Endodermal cell (in vitro differentiated cells): ENCODE data around the gene EYA2. TPM values are rescaled to one million over a fixed set of nuclear protein-coding genes. Genes with fewer than 3 reads are reported as not detected.

Experiments
- DNase-seq: peaks from one replicate; pipeline ENCODE4 v3.0.0-alpha.2; 2017
- H3K27ac ChIP-seq: 2 replicates; pipeline ENCODE4 v1.5.1; 2013; ENCODE audit warnings: mild to moderate bottlenecking, low read depth, low read length, moderate library complexity
- H3K27me3 ChIP-seq: 2 replicates; pipeline ENCODE4 v1.6.1; 2013; ENCODE audit warnings: mild to moderate bottlenecking, low read length, moderate library complexity; ENCODE audit not compliant: insufficient read depth, control insufficient read depth, poor library complexity, severe bottlenecking
- H3K36me3 ChIP-seq: 2 replicates; pipeline ENCODE4 v1.7.0; 2013; ENCODE audit warnings: mild to moderate bottlenecking, low read length, moderate library complexity; ENCODE audit not compliant: control insufficient read depth, insufficient read depth
- H3K4me1 ChIP-seq: one replicate; pipeline ENCODE4 v1.7.0; 2013; ENCODE audit warnings: low read length; ENCODE audit not compliant: control insufficient read depth, insufficient read depth
- H3K4me3 ChIP-seq: 2 replicates; pipeline ENCODE4 v1.5.1; 2013; ENCODE audit warnings: mild to moderate bottlenecking, low read length, moderate library complexity
- H3K9ac ChIP-seq: 2 replicates; pipeline ENCODE4 v1.6.1; 2013; ENCODE audit warnings: mild to moderate bottlenecking, low read length, moderate library complexity; ENCODE audit not compliant: poor library complexity, severe bottlenecking; ENCODE audit errors: extremely low read depth
- H3K9me3 ChIP-seq: 2 replicates; pipeline ENCODE4 v1.6.1; 2013; ENCODE audit warnings: mild to moderate bottlenecking, low read length, moderate library complexity; ENCODE audit not compliant: control insufficient read depth
- H3K27ac Mint-ChIP-seq: 2 replicates; pipeline ENCODE4 v1.8.0; 2020; ENCODE audit warnings: mixed read lengths
- H3K27me3 Mint-ChIP-seq: 2 replicates; pipeline ENCODE4 v1.8.0; 2021; ENCODE audit warnings: mild to moderate bottlenecking, mixed read lengths; ENCODE audit not compliant: insufficient read depth
- H3K36me3 Mint-ChIP-seq: 2 replicates; pipeline ENCODE4 v1.8.0; 2020; ENCODE audit warnings: low read depth, mixed read lengths
- H3K4me1 Mint-ChIP-seq: 2 replicates; pipeline ENCODE4 v1.8.0; 2020; ENCODE audit warnings: mixed read lengths
- H3K4me3 Mint-ChIP-seq: 2 replicates; pipeline ENCODE4 v1.8.0; 2020; ENCODE audit warnings: mild to moderate bottlenecking, moderate library complexity, mixed read lengths
- H3K9me3 Mint-ChIP-seq: 2 replicates; pipeline ENCODE4 v1.8.0; 2020; ENCODE audit warnings: mild to moderate bottlenecking, mixed read lengths
- WGBS, 2 experiments: methylation state at CpG; one replicate each; pipeline versions ENCODE4 v1.1.5 to v1.1.7; 2013; ENCODE audit warnings: missing lambda C conversion rate in 2 of 2, mixed read lengths in 1 of 2; ENCODE audit not compliant: insufficient coverage in 1 of 2, insufficient read length in 1 of 2; 5-methylcytosine and 5-hydroxymethylcytosine counted together
- total RNA-seq, 2 donors: library from RNA; stranded (reverse); fragmentation: NEBNext Ultra II Directional in 1 of 2; extraction: Animal tissue kit (Norgen Biotek cat#: 25700) in 1 of 2; gene quantifications; 2 replicates in 1 of 2; 3 replicates in 1 of 2; pipeline ENCODE4 v1.2.1, GENCODE V29; 2021
- TF ChIP-seq, protein P1 (sequence below): fragments of 200-600 bp; sonication (generic); conservative IDR thresholded peaks from 2 replicates; pipeline ENCODE4 v1.5.0; 2021; ENCODE audit warnings: antibody characterized with exemption, mild to moderate bottlenecking

EYA2 gene
- total RNA-seq, 2 donors from 2014 or later: 9.1 to 18.0 TPM

DNA sequence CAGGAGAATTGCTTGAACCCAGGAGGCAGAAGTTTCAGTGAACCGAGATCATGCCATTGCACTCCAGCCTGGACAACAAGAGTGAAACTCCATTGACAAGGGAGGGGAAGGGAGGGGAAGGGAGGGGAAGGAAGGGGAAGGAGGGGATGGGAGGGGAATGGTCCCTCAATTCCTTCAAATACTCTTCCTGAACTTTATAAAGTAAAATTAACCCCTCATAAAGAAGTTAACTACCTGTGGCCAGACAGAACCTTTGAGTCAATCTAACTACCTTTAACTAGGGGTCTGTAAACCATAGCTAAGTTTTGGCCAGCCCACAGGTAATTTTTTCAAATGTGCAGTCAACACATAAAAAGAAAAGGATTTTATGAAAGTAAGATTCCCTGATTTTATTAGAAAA lies 330.8 kb downstream of the EYA2 start:
- Histone ChIP-seq H3K4me1 (no peaks in the 10 kb centered on the region), H3K27ac (no peak overlapping the region), H3K9ac (no peak overlapping the region), H3K9me3 (no peaks in the 10 kb centered on the region), H3K36me3 (peaks cover 93% of the 10 kb centered on the region), H3K27me3 (no peaks in the 10 kb centered on the region), H3K4me3 (no peak overlapping the region)
- 80 to 96% methylated on average over 1 of the region's 1 CpG for WGBS, 2 experiments
- Mint-ChIP-seq H3K36me3 (peaks cover 80% of the 10 kb centered on the region), H3K9me3 (no peaks in the 10 kb centered on the region), H3K27me3 (no peaks in the 10 kb centered on the region), H3K4me3 (no peak overlapping the region), H3K4me1 (no peaks in the 10 kb centered on the region), H3K27ac (no peak overlapping the region)
- TF ChIP-seq, protein P1, sequence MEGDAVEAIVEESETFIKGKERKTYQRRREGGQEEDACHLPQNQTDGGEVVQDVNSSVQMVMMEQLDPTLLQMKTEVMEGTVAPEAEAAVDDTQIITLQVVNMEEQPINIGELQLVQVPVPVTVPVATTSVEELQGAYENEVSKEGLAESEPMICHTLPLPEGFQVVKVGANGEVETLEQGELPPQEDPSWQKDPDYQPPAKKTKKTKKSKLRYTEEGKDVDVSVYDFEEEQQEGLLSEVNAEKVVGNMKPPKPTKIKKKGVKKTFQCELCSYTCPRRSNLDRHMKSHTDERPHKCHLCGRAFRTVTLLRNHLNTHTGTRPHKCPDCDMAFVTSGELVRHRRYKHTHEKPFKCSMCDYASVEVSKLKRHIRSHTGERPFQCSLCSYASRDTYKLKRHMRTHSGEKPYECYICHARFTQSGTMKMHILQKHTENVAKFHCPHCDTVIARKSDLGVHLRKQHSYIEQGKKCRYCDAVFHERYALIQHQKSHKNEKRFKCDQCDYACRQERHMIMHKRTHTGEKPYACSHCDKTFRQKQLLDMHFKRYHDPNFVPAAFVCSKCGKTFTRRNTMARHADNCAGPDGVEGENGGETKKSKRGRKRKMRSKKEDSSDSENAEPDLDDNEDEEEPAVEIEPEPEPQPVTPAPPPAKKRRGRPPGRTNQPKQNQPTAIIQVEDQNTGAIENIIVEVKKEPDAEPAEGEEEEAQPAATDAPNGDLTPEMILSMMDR: no peak
- DNase-seq: no peak

DNA sequence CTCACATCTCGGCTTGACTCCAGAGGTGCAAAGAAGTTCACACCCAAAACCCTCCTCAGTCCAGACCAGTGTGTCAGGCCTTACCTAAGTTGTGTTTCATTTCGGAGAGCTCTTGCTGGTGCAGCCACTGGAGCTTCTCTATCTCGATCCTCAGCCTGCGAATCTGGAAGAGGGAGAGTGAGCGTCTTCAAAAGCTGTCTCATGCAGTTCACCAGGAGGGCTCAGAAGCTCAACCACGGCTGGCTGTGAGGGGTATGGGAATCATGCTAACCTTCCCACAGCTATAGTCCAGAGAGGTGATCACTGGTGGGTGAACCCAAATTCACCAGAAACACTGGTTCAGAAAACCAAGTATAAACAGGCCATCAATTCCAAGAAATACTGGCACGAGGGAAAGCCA lies 332.5 kb downstream of the EYA2 start:
- TF ChIP-seq, protein P1: no peak
- Mint-ChIP-seq H3K9me3 (no peaks in the 10 kb centered on the region), H3K27me3 (no peaks in the 10 kb centered on the region), H3K4me3 (no peak overlapping the region), H3K4me1 (peaks cover 3% of the 10 kb centered on the region), H3K36me3 (peaks cover 82% of the 10 kb centered on the region), H3K27ac (no peak overlapping the region)
- Histone ChIP-seq H3K9ac (no peak overlapping the region), H3K9me3 (no peaks in the 10 kb centered on the region), H3K27ac (no peak overlapping the region), H3K36me3 (peaks cover 92% of the 10 kb centered on the region), H3K27me3 (no peaks in the 10 kb centered on the region), H3K4me1 (no peaks in the 10 kb centered on the region), H3K4me3 (no peak overlapping the region)
- no peak for DNase-seq
- WGBS, 2 experiments: 87 to 94% methylated on average over 4 to 6 of the region's 7 CpGs

DNA sequence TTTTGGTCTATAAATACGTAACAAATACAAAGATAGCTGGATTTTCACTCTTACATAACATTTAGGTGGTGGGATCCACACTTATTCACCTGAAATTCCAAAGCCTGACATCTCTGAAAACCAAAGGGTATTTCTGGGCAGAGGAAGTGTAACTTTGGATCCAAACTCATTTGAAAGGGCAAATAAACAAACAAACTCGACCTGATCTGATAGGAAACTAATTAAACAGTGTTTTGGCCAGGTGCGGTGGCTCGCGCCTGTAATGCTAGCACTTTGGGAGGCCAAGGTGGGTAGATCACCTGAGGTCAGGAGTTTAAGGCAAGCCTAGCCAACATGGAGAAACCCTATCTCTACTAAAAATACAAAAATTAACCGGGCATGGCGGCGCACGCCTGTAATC lies 332.9 kb downstream of the EYA2 start:
- peaks cover 79% of the 10 kb centered on the region for H3K36me3 Mint-ChIP-seq

More for the DNA sequence above, 332.9 kb downstream of the EYA2 start:
- Histone ChIP-seq H3K9me3 (no peaks in the 10 kb centered on the region), H3K36me3 (peaks cover 90% of the 10 kb centered on the region), H3K4me3 (no peak overlapping the region), H3K9ac (no peak overlapping the region), H3K4me1 (no peaks in the 10 kb centered on the region), H3K27me3 (no peaks in the 10 kb centered on the region), H3K27ac (no peak overlapping the region)
- H3K4me1 Mint-ChIP-seq: peaks cover 3% of the 10 kb centered on the region
- TF ChIP-seq, protein P1: no peak
- no peak overlapping the region for H3K4me3 Mint-ChIP-seq
- no peaks in the 10 kb centered on the region for H3K27me3 Mint-ChIP-seq
- H3K9me3 Mint-ChIP-seq: no peaks in the 10 kb centered on the region
- no peak for DNase-seq
- H3K27ac Mint-ChIP-seq: no peak overlapping the region
- WGBS, 2 experiments: 86 to 96% methylated on average over 4 to 8 of the region's 9 CpGs
